ENCODE measurements around the gene NRTN.

DNA sequence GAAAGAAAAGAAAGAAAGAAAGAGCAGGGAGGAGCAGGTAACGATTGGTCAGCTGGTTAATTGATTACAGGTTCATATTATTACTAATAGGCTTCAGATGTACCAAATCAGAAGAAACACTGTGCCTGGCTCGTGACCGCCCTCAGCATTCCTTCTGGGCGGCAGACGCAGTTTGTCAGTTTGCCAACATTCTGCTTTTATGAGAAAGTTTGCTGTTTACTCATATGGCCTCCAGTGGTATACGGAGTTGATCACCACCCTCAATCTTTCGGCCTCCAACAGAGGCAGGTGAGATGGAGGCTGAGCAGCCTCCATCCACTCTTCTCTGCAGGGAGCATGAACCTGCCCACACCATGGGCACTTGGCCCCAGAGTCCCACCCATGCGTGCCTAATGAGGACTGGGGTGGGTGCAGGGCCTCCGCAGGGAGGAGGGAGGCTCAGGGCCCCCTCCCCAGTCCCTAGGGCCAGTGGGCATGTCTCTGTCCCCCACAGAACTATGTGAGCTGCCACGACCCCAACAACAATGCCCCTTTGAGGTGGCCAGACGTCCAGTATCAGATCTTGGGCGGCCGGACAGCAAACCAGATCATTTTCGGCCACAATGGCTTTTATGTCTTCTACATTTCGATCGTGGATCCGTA is 29.1 kb upstream of the NRTN start:
- TF ChIP-seq, protein P1, sequence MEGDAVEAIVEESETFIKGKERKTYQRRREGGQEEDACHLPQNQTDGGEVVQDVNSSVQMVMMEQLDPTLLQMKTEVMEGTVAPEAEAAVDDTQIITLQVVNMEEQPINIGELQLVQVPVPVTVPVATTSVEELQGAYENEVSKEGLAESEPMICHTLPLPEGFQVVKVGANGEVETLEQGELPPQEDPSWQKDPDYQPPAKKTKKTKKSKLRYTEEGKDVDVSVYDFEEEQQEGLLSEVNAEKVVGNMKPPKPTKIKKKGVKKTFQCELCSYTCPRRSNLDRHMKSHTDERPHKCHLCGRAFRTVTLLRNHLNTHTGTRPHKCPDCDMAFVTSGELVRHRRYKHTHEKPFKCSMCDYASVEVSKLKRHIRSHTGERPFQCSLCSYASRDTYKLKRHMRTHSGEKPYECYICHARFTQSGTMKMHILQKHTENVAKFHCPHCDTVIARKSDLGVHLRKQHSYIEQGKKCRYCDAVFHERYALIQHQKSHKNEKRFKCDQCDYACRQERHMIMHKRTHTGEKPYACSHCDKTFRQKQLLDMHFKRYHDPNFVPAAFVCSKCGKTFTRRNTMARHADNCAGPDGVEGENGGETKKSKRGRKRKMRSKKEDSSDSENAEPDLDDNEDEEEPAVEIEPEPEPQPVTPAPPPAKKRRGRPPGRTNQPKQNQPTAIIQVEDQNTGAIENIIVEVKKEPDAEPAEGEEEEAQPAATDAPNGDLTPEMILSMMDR (conservative IDR thresholded peaks at IDR 0.05; ENCODE audit: low read length) = no peak
- no peak for TF ChIP-seq EZH2phosphoT487 (IDR thresholded peaks at IDR 0.05; ENCODE audit: borderline replicate concordance)
